Vagina (tissue), 2 donors: ENCODE results near the gene LDLRAD3. TPM values are rescaled to one million over a fixed set of nuclear protein-coding genes. Genes with fewer than 3 reads are reported as not detected.

ENCODE experiments used
- DNase-seq, 2 donors: peaks; one replicate each; pipeline ENCODE4 v3.0.0-alpha.2; 2017; ENCODE audit errors: extremely low spot score in 2 of 2
- H3K27ac ChIP-seq: fragments of 200-600 bp; sonication (generic); one replicate; pipeline ENCODE4 v1.5.1; 2019
- H3K27me3 ChIP-seq: fragments of 200-600 bp; sonication (generic); one replicate; pipeline ENCODE4 v1.5.1; 2019
- H3K36me3 ChIP-seq, 2 donors: fragments of 200-600 bp; sonication (generic); one replicate each; pipeline ENCODE4 v1.5.1; 2017 to 2019
- H3K4me1 ChIP-seq: fragments of 200-600 bp; sonication (generic); one replicate; pipeline ENCODE4 v1.5.1; 2019
- H3K4me3 ChIP-seq, 2 donors: fragments of 200-600 bp; sonication (generic); 1 replicate in 1 of 2; 2 replicates in 1 of 2; pipeline ENCODE4 v1.5.1; 2016 to 2019
- H3K9me3 ChIP-seq: fragments of 200-600 bp; sonication (generic); one replicate; pipeline ENCODE4 v1.5.1; 2019
- POLR2A ChIP-seq, 2 donors: fragments of 450-650 bp; IDR thresholded peaks; one replicate each; pipeline ENCODE4 v1.6.1; 2017; ENCODE audit warnings: antibody characterized with exemption in 2 of 2, mild to moderate bottlenecking in 2 of 2, moderate library complexity in 2 of 2
- POLR2AphosphoS5 ChIP-seq, 2 donors: sonication (generic); formaldehyde crosslinking; IDR thresholded peaks; one replicate each; pipeline ENCODE4 v1.9.0; 2017; ENCODE audit warnings: antibody characterized with exemption in 2 of 2, mild to moderate bottlenecking in 2 of 2, low read depth in 1 of 2; ENCODE audit not compliant: insufficient read depth in 1 of 2
- intact Hi-C: fragments of 100-400 bp; cut with DNase I; formaldehyde crosslinking; loops from one replicate; pipeline ENCODE4 v1.15.1; 2023
- total RNA-seq: library from RNA; depleted of rRNA; stranded (reverse); fragments of >200 nt; gene quantifications from one replicate; pipeline ENCODE4 v1.2.3, GENCODE V29; 2016
- TF ChIP-seq, protein P1 (sequence below), 3 experiments: fragments of 450-650 bp in 2 of 3; fragments of 200-600 bp in 1 of 3; sonication (generic) in 1 of 3; IDR thresholded peaks; one replicate each; pipeline ENCODE4 v1.5.1; 2017 to 2019; ENCODE audit warnings: antibody characterized with exemption in 3 of 3, mild to moderate bottlenecking in 2 of 3, moderate library complexity in 2 of 3

The LDLRAD3 gene
- total RNA-seq, 1 donor from 2014 or later, result 34.4 TPM

DNA sequence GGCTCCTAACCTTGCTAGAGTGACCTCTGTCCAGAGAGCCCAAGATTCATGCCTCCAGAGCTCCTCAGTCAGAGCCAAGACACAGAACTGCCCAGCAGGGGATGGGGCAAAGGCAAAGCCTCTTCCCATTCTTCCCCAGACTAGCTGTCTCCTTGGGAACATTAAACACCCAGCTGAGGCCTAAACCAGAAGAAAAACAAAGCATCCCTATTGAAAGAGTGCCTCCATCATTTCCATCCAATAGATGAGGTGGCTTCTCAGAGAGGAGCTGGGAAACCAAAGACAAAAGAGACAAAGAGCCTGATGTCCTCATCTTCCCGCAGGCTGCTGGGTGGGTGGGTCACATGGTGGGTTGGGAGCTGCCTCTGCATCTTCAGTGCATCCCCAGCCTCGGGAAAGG, 308.0 kb downstream of the LDLRAD3 start:
- TF ChIP-seq, protein P1, sequence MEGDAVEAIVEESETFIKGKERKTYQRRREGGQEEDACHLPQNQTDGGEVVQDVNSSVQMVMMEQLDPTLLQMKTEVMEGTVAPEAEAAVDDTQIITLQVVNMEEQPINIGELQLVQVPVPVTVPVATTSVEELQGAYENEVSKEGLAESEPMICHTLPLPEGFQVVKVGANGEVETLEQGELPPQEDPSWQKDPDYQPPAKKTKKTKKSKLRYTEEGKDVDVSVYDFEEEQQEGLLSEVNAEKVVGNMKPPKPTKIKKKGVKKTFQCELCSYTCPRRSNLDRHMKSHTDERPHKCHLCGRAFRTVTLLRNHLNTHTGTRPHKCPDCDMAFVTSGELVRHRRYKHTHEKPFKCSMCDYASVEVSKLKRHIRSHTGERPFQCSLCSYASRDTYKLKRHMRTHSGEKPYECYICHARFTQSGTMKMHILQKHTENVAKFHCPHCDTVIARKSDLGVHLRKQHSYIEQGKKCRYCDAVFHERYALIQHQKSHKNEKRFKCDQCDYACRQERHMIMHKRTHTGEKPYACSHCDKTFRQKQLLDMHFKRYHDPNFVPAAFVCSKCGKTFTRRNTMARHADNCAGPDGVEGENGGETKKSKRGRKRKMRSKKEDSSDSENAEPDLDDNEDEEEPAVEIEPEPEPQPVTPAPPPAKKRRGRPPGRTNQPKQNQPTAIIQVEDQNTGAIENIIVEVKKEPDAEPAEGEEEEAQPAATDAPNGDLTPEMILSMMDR (IDR thresholded peaks at IDR 0.05), result no peak
- TF ChIP-seq POLR2A (IDR thresholded peaks at IDR 0.05), result no peak
- no peak for TF ChIP-seq POLR2AphosphoS5 (IDR thresholded peaks at IDR 0.05; ENCODE audit: insufficient read depth in 1 of 2, low read depth in 1 of 2)
- no peak for DNase-seq
- H3K27ac ChIP-seq, result no peak overlapping the region
- no peaks in the 10 kb centered on the region for H3K36me3 ChIP-seq
- intact Hi-C loops, result no loop called here
- H3K4me1 ChIP-seq, result no peaks in the 10 kb centered on the region
- H3K4me3 ChIP-seq, result no peak overlapping the region
- no peaks in the 10 kb centered on the region for H3K9me3 ChIP-seq
- H3K27me3 ChIP-seq, result no peaks in the 10 kb centered on the region

DNA sequence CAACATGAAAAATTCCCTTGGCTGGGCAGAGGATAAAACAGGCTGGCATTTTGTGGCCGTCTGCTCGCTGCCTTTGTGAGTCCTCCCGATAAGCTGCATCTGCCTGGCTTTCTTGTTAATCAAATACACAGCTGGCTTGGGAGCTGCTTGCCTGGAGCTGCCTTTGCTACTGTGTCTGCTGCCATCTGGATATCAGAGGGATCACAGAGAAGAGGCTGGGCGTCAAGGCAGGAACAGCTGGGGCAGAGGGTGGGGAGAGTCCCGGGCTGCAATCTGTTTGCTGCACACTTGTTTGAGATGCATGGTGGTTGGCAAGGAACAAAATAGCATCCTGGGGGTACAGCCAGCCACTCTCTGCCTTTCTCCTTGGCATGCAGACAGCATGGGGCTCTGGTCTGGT, 309.4 kb downstream of the LDLRAD3 start:
- H3K27me3 ChIP-seq, result no peaks in the 10 kb centered on the region
- no peaks in the 10 kb centered on the region for H3K4me1 ChIP-seq
- DNase-seq, result no peak
- TF ChIP-seq POLR2AphosphoS5 (IDR thresholded peaks at IDR 0.05; ENCODE audit: insufficient read depth in 1 of 2, low read depth in 1 of 2), result no peak
- intact Hi-C loops, result no loop called here
- H3K4me3 ChIP-seq, result no peak overlapping the region
- H3K9me3 ChIP-seq, result no peaks in the 10 kb centered on the region
- no peak overlapping the region for H3K27ac ChIP-seq
- no peaks in the 10 kb centered on the region for H3K36me3 ChIP-seq

DNA sequence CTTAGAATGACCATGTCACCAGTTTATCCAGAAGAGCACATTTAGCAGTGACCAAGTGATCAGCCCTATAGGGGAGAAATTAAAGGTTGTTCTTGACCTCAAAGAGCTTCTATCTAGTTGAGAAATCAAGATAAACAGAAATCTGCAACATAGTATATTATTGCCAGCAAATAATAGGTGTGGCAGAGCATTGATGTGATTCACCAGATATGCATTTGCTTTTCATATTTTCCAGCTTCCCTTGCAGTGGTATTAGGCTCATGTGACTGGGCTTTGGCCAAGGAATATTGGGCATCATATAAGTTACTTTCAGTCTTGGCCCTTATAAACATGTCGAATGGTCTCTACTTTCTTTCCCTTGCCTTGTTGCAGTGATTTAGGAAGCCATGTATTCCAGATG, 310.9 kb downstream of the LDLRAD3 start:
- no peaks in the 10 kb centered on the region for H3K4me1 ChIP-seq
- no peaks in the 10 kb centered on the region for H3K27me3 ChIP-seq
- TF ChIP-seq POLR2A (IDR thresholded peaks at IDR 0.05) (no peak), POLR2AphosphoS5 (IDR thresholded peaks at IDR 0.05; ENCODE audit: insufficient read depth in 1 of 2, low read depth in 1 of 2) (no peak)
- TF ChIP-seq, protein P1 (IDR thresholded peaks at IDR 0.05), result no peak
- H3K36me3 ChIP-seq, result no peaks in the 10 kb centered on the region
- intact Hi-C loops, result no loop called here
- H3K4me3 ChIP-seq, result no peak overlapping the region
- no peaks in the 10 kb centered on the region for H3K9me3 ChIP-seq
- no peak overlapping the region for H3K27ac ChIP-seq
- DNase-seq, result no peak

DNA sequence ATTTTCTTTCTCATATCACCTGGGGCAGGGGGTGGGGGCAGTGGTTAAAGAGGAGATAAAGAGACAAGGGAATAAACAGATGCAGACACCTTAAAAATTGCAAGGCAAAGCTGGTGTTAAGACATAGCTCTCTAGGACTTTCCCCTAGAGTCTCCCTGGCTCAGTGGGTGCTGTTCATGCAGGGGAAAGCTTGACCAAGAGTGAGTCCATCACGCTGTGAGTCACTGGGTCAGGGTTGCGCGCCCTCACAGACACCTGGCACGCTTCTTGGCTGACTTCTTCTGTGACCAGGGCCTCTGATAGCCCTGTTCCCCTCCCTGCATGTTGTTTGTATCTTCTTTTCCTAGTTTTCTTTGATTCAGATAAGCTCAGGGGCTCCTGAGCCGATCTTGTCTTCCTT, 313.5 kb downstream of the LDLRAD3 start:
- no peak overlapping the region for H3K4me3 ChIP-seq
- intact Hi-C loops, result no loop called here
- no peaks in the 10 kb centered on the region for H3K9me3 ChIP-seq
- no peaks in the 10 kb centered on the region for H3K27me3 ChIP-seq
- H3K36me3 ChIP-seq, result no peaks in the 10 kb centered on the region
- no peak for DNase-seq
- TF ChIP-seq POLR2A (IDR thresholded peaks at IDR 0.05) (no peak), POLR2AphosphoS5 (IDR thresholded peaks at IDR 0.05; ENCODE audit: insufficient read depth in 1 of 2, low read depth in 1 of 2) (no peak)
- TF ChIP-seq, protein P1 (IDR thresholded peaks at IDR 0.05), result no peak
- H3K27ac ChIP-seq, result no peak overlapping the region
- H3K4me1 ChIP-seq, result no peaks in the 10 kb centered on the region

DNA sequence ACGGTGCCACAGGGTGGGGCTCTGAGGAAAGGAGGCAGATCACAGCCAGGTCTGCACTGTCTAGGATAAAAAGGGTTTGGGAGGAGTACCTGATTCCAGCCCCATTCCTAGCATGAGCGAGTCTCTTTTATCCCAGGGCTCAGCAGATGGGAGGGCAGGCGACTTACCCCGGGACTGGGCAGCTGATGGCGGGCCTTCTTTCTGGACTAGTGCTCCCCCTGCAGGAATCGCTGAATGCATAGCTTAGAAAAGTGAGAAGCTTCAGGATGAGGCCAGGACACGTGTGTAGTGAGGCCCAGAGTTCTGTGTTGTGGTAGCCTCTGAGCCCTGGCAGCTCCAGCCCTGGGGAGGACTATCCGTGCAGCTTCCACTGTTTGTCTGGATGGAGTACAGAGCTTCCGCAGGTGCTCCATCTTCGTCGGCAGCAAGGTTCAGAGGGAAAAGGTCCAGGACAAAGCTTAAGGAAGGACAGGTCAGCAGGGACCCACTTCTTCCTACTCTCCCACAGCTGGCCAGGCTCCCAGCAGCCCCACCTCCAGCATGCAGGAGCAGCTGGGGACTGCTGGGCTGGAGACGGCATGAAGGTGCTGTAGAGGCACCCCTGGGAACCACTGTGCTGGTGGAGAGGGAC, 315.0 kb downstream of the LDLRAD3 start:
- H3K27me3 ChIP-seq, result no peaks in the 10 kb centered on the region
- no peak overlapping the region for H3K4me3 ChIP-seq
- H3K4me1 ChIP-seq, result no peaks in the 10 kb centered on the region
- intact Hi-C loops, result no loop called here
- TF ChIP-seq POLR2A (IDR thresholded peaks at IDR 0.05), result no peak
- TF ChIP-seq, protein P1 (IDR thresholded peaks at IDR 0.05), result peak in 2 of 3 experiments; percentile 39 to 44
- no peaks in the 10 kb centered on the region for H3K36me3 ChIP-seq
- H3K9me3 ChIP-seq, result no peaks in the 10 kb centered on the region
- no peak for DNase-seq
- H3K27ac ChIP-seq, result no peak overlapping the region
